H1 (cell line): ENCODE data around the gene TRIP13. TPM values are rescaled to one million over a fixed set of nuclear protein-coding genes. Genes with fewer than 3 reads are reported as not detected.

Source experiments
- CTCF ChIA-PET: fragments of 300-600 bp; sonication (Branson Sonifier 250); formaldehyde crosslinking; loops from one replicate; lab custom pipeline; 2021; ENCODE audit not compliant: partially characterized antibody; lab: Charles Lee
- POLR2A ChIA-PET: fragments of 300-600 bp; sonication (Branson Sonifier 250); formaldehyde crosslinking; loops from one replicate; lab custom pipeline; 2021; ENCODE audit warnings: inconsistent platforms; ENCODE audit not compliant: partially characterized antibody; lab: Charles Lee
- DNase-seq, 2 experiments: peaks; one replicate each; pipeline versions ENCODE4 v3.0.0 to v3.0.0-alpha.2; 2010 to 2022; ENCODE audit warnings: low spot score in 2 of 2, low read depth in 1 of 2, mixed read lengths in 1 of 2
- FAIRE-seq: peaks from 2 replicates; lab custom pipeline; 2011; peaks lifted over from hg19 to GRCh38; lab: Jason Lieb, UNC
- H2AFZ ChIP-seq: 2 replicates; pipeline ENCODE4 v1.8.1; 2012; ENCODE audit warnings: low read length, inconsistent platforms
- H2AK5ac ChIP-seq: 2 replicates; pipeline ENCODE4 v1.6.1; 2013; ENCODE audit warnings: low read depth, low read length
- H2BK120ac ChIP-seq: replicated peaks from 2 replicates; pipeline ENCODE3; 2013; ENCODE audit warnings: low read depth, low read length, inconsistent platforms
- H2BK12ac ChIP-seq: 2 replicates; pipeline ENCODE4 v1.6.1; 2013; ENCODE audit warnings: low read depth, low read length
- H2BK15ac ChIP-seq: 2 replicates; pipeline ENCODE4 v1.6.1; 2013; ENCODE audit warnings: low read length
- H2BK20ac ChIP-seq: 2 replicates; pipeline ENCODE4 v1.6.1; 2013; ENCODE audit warnings: low read length
- H2BK5ac ChIP-seq: 2 replicates; pipeline ENCODE4 v1.6.1; 2013; ENCODE audit warnings: low read depth, low read length
- H3K14ac ChIP-seq: 2 replicates; pipeline ENCODE4 v1.6.1; 2013; ENCODE audit warnings: inconsistent platforms; ENCODE audit not compliant: insufficient read length
- H3K18ac ChIP-seq: 2 replicates; pipeline ENCODE4 v1.6.1; 2013; ENCODE audit warnings: low read length; ENCODE audit errors: extremely low read depth
- H3K23ac ChIP-seq: 2 replicates; pipeline ENCODE4 v1.6.1; 2013; ENCODE audit warnings: inconsistent platforms; ENCODE audit not compliant: insufficient read length
- H3K23me2 ChIP-seq: 2 replicates; pipeline ENCODE4 v1.6.1; 2013; ENCODE audit warnings: low read depth, low read length
- H3K27ac ChIP-seq: 2 replicates; pipeline ENCODE4 v1.6.1; 2011; ENCODE audit warnings: low read depth, low read length, inconsistent platforms
- H3K27me3 ChIP-seq, 4 experiments: replicated peaks in 1 of 4; 1 replicate in 1 of 4; 2 replicates in 3 of 4; pipeline versions ENCODE4 v1.6.1 to v1.8.1; 2011 to 2013; ENCODE audit warnings: low read length in 3 of 4, mild to moderate bottlenecking in 3 of 4, inconsistent platforms in 2 of 4, mixed read lengths in 2 of 4, moderate library complexity in 1 of 4; ENCODE audit not compliant: control insufficient read depth in 3 of 4, insufficient read depth in 3 of 4; ENCODE audit errors: extremely low read depth in 1 of 4
- H3K36me3 ChIP-seq, 4 experiments: 2 replicates each; pipeline versions ENCODE4 v1.6.1 to v1.8.1; 2011 to 2013; ENCODE audit warnings: mild to moderate bottlenecking in 4 of 4, low read length in 3 of 4, moderate library complexity in 2 of 4, control low read depth in 1 of 4, inconsistent platforms in 1 of 4; ENCODE audit not compliant: insufficient read depth in 4 of 4, control insufficient read depth in 2 of 4
- H3K4ac ChIP-seq: replicated peaks from 2 replicates; pipeline ENCODE3; 2013; ENCODE audit warnings: low read length, low read depth, mixed read lengths, inconsistent platforms; ENCODE audit not compliant: insufficient read length
- H3K4me1 ChIP-seq, 4 experiments: replicated peaks in 1 of 4; 1 replicate in 1 of 4; 2 replicates in 3 of 4; pipeline versions ENCODE4 v1.6.1 to v1.8.1; 2011 to 2013; ENCODE audit warnings: low read length in 3 of 4, inconsistent platforms in 2 of 4, mixed read lengths in 1 of 4; ENCODE audit not compliant: insufficient read depth in 4 of 4, control insufficient read depth in 3 of 4
- H3K4me2 ChIP-seq, 2 experiments: 2 replicates each; pipeline versions ENCODE4 v1.6.1 to v1.8.1; 2011 to 2013; ENCODE audit warnings: low read depth in 2 of 2, low read length in 2 of 2, control low read depth in 1 of 2, inconsistent platforms in 1 of 2, mild to moderate bottlenecking in 1 of 2; ENCODE audit not compliant: insufficient read depth in 1 of 2
- H3K4me3 ChIP-seq, 4 experiments: fragments of 200-600, 300-600 bp in 1 of 4; sonication (generic), shearing (Covaris generic), sonication (Bioruptor Twin) in 1 of 4; 2 replicates each; pipeline versions ENCODE4 v1.5.1 to v1.8.1; 2011 to 2016; ENCODE audit warnings: low read length in 4 of 4, low read depth in 3 of 4, control low read depth in 2 of 4, inconsistent platforms in 2 of 4, mild to moderate bottlenecking in 2 of 4, mixed read lengths in 1 of 4, moderate library complexity in 1 of 4; ENCODE audit not compliant: insufficient read depth in 2 of 4; ENCODE audit errors: extremely low read depth in 1 of 4
- H3K56ac ChIP-seq: replicated peaks from 2 replicates; pipeline ENCODE3; 2013; ENCODE audit warnings: low read depth, mild to moderate bottlenecking, mixed read lengths, low read length, inconsistent platforms; ENCODE audit not compliant: insufficient read length
- H3K79me1 ChIP-seq: 2 replicates; pipeline ENCODE4 v1.6.1; 2013; ENCODE audit warnings: low read depth, low read length, control low read depth
- H3K79me2 ChIP-seq, 2 experiments: 2 replicates each; pipeline versions ENCODE4 v1.6.1 to v1.8.1; 2012 to 2013; ENCODE audit warnings: low read length in 2 of 2, mild to moderate bottlenecking in 2 of 2, inconsistent platforms in 1 of 2; ENCODE audit not compliant: insufficient read depth in 2 of 2, control insufficient read depth in 1 of 2
- H3K9ac ChIP-seq, 4 experiments: replicated peaks in 1 of 4; 1 replicate in 1 of 4; 2 replicates in 3 of 4; pipeline versions ENCODE4 v1.6.1 to v1.8.1; 2011 to 2013; ENCODE audit warnings: low read depth in 3 of 4, low read length in 3 of 4, control low read depth in 2 of 4, mild to moderate bottlenecking in 2 of 4, moderate library complexity in 2 of 4, inconsistent platforms in 1 of 4; ENCODE audit errors: extremely low read depth in 1 of 4
- H3K9me3 ChIP-seq, 2 experiments: 2 replicates each; pipeline versions ENCODE4 v1.6.1 to v1.8.1; 2012 to 2013; ENCODE audit warnings: mild to moderate bottlenecking in 2 of 2, moderate library complexity in 2 of 2, control low read depth in 1 of 2, inconsistent platforms in 1 of 2, low read depth in 1 of 2, low read length in 1 of 2, mixed read lengths in 1 of 2; ENCODE audit not compliant: insufficient read depth in 2 of 2
- H4K20me1 ChIP-seq, 2 experiments: replicated peaks in 1 of 2; 2 replicates each; pipeline versions ENCODE3 to v1.8.1; 2011 to 2013; ENCODE audit warnings: inconsistent platforms in 2 of 2, low read length in 2 of 2, mild to moderate bottlenecking in 1 of 2; ENCODE audit not compliant: insufficient read depth in 2 of 2, control insufficient read depth in 1 of 2
- H4K5ac ChIP-seq: 2 replicates; pipeline ENCODE4 v1.6.1; 2013; ENCODE audit warnings: low read length, low read depth, mixed read lengths, inconsistent platforms; ENCODE audit not compliant: insufficient read length
- H4K8ac ChIP-seq: 2 replicates; pipeline ENCODE4 v1.8.0; 2013; ENCODE audit warnings: mild to moderate bottlenecking, moderate library complexity, low read length, inconsistent platforms; ENCODE audit not compliant: insufficient read depth; ENCODE audit errors: extremely low read depth
- H4K91ac ChIP-seq: replicated peaks from 2 replicates; pipeline ENCODE3; 2013; ENCODE audit warnings: low read length, mixed read lengths, inconsistent platforms; ENCODE audit not compliant: insufficient read length
- ASH2L ChIP-seq: fragments of 200-600, 300-600 bp; sonication (generic); IDR thresholded peaks from one replicate; pipeline ENCODE4 v1.7.1; 2017; ENCODE audit warnings: low read length
- EP300 ChIP-seq, 2 experiments: IDR thresholded peaks; 1 replicate in 1 of 2; 2 replicates in 1 of 2; pipeline ENCODE4 v1.6.1; 2011 to 2012; ENCODE audit warnings: low read depth in 2 of 2, low read length in 2 of 2, mild to moderate bottlenecking in 2 of 2, borderline replicate concordance in 1 of 2, inconsistent platforms in 1 of 2, moderate library complexity in 1 of 2
- FOSL1 ChIP-seq: IDR thresholded peaks from 2 replicates; pipeline ENCODE4 v1.6.1; 2011; ENCODE audit warnings: mild to moderate bottlenecking, low read depth, low read length, moderate library complexity; ENCODE audit not compliant: insufficient read depth
- JUN ChIP-seq: IDR thresholded peaks from 2 replicates; pipeline ENCODE4 v1.6.1; 2011; ENCODE audit warnings: low read depth, mild to moderate bottlenecking, improper control_type of control experiment, low read length
- NANOG ChIP-seq: IDR thresholded peaks from 2 replicates; pipeline ENCODE4 v1.6.1; 2011; ENCODE audit warnings: low read length, low read depth, mild to moderate bottlenecking, inconsistent platforms; ENCODE audit not compliant: insufficient read depth, poor library complexity, severe bottlenecking
- PHF8 ChIP-seq: fragments of 200-600 bp; sonication (generic); conservative IDR thresholded peaks from 2 replicates; pipeline ENCODE4 v1.7.1; 2012; ENCODE audit warnings: low read depth, mild to moderate bottlenecking, inconsistent platforms, low read length, moderate library complexity
- SIRT6 ChIP-seq: IDR thresholded peaks from one replicate; pipeline ENCODE4 v1.7.1; 2012; ENCODE audit warnings: low read length, inconsistent platforms
- SRF ChIP-seq: IDR thresholded peaks from 2 replicates; pipeline ENCODE4 v1.6.1; 2011; ENCODE audit warnings: mild to moderate bottlenecking, low read depth, low read length, moderate library complexity
- YY1 ChIP-seq: IDR thresholded peaks from 2 replicates; pipeline ENCODE4 v1.6.1; 2011; ENCODE audit warnings: low read depth, mild to moderate bottlenecking, low read length
- WGBS, 2 experiments: shearing (Covaris generic) in 1 of 2; methylation state at CpG; one replicate each; pipeline versions ENCODE4 v1.1.6 to v1.1.7; 2013 to 2015; ENCODE audit warnings: low lambda C conversion rate in 2 of 2, mixed read lengths in 2 of 2, inconsistent platforms in 1 of 2, low coverage in 1 of 2, missing lambda C conversion rate in 1 of 2; ENCODE audit not compliant: insufficient replicate concordance in 2 of 2, insufficient coverage in 1 of 2, insufficient read length in 1 of 2; ENCODE audit errors: extremely low coverage in 1 of 2, missing lambda C conversion rate in 1 of 2; 5-methylcytosine and 5-hydroxymethylcytosine counted together
- polyA plus RNA-seq, 7 experiments: library from polyadenylated mRNA; depleted of rRNA in 3 of 7; stranded (reverse) in 5 of 7; unstranded in 2 of 7; fragments of >200 nt in 5 of 7; fragments of 200-250 nt in 2 of 7; gene quantifications; 1 replicate in 5 of 7; 2 replicates in 1 of 7; 4 replicates in 1 of 7; pipeline versions ENCODE4 v1.2.1 to v1.2.3, GENCODE V29; 2011 to 2013; ENCODE audit warnings: missing spikeins in 2 of 7, mixed read lengths in 2 of 7
- total RNA-seq: library from RNA; stranded (reverse); fragmentation: NEBNext Ultra II Directional; extraction: Animal tissue kit (Norgen Biotek cat#: 25700); gene quantifications from 2 replicates; pipeline ENCODE4 v1.2.1, GENCODE V29; 2021
- TF ChIP-seq, protein P1 (sequence below): IDR thresholded peaks from 2 replicates; pipeline ENCODE4 v1.6.1; 2012; ENCODE audit warnings: low read length, inconsistent platforms
- TF ChIP-seq, protein P2 (sequence below): IDR thresholded peaks from 2 replicates; pipeline ENCODE4 v1.6.1; 2011; ENCODE audit warnings: low read length, improper control_type of control experiment

Gene TRIP13
- total and polyA plus RNA-seq, 2 of the 8 experiments (the other 6 are each of a cell fraction or from before 2014, with no cell fraction given), result 20.0 to 39.2 TPM

GRCh38 chr5:888638-889035, 4.0 kb upstream of the TRIP13 start:
- Histone ChIP-seq H2AK5ac (no peak overlapping the region), H2BK120ac (no peak overlapping the region), H3K4me1 (peaks cover 0 to 10% (median 5%) of the 10 kb centered on the region in 4 experiments; a peak in 6 of 7 replicates), H3K9me3 (no peaks in the 10 kb centered on the region; a peak in 1 of 4 replicates), H4K91ac (no peak overlapping the region), H3K9ac (no peak overlapping the region), H2BK5ac (no peak overlapping the region), H2BK12ac (no peak overlapping the region), H3K27ac (no peak overlapping the region), H2AFZ (no peak overlapping the region), H3K4me3 (no peak overlapping the region), H3K27me3 (no peaks in the 10 kb centered on the region), H4K8ac (no peak overlapping the region), H3K23ac (no peak overlapping the region), H4K20me1 (peaks cover 20 to 26% of the 10 kb centered on the region in 2 experiments), H4K5ac (no peak overlapping the region), H3K4me2 (no peak overlapping the region), H2BK20ac (no peak overlapping the region), H3K36me3 (peaks cover 39 to 74% (median 70%) of the 10 kb centered on the region in 4 experiments), H3K14ac (no peak overlapping the region), H3K79me2 (peaks cover 9 to 67% of the 10 kb centered on the region in 2 experiments), H3K18ac (no peak overlapping the region), H3K4ac (no peak overlapping the region), H3K79me1 (peaks cover 14% of the 10 kb centered on the region), H2BK15ac (no peak overlapping the region), H3K56ac (no peak overlapping the region), H3K23me2 (peaks cover 11% of the 10 kb centered on the region)
- no peak for FAIRE-seq
- WGBS, 2 experiments, result 92% methylated on average over 11 of the region's 11 CpGs; no CpG with 5 or more reads in 1 of the 2 experiments
- DNase-seq, result no peak
- CTCF ChIA-PET, result interaction anchor here (1.3 to 6.9 kb wide), 2 partner anchors 13 to 35 kb away, joined by 4 to 38 read pairs; no protein-coding TSS in a partner anchor
- POLR2A ChIA-PET, result interaction anchor here (8.8 kb wide), 1 partner anchor 25 kb away, joined by 46 read pairs; no protein-coding TSS in a partner anchor
- TF ChIP-seq, protein P1, sequence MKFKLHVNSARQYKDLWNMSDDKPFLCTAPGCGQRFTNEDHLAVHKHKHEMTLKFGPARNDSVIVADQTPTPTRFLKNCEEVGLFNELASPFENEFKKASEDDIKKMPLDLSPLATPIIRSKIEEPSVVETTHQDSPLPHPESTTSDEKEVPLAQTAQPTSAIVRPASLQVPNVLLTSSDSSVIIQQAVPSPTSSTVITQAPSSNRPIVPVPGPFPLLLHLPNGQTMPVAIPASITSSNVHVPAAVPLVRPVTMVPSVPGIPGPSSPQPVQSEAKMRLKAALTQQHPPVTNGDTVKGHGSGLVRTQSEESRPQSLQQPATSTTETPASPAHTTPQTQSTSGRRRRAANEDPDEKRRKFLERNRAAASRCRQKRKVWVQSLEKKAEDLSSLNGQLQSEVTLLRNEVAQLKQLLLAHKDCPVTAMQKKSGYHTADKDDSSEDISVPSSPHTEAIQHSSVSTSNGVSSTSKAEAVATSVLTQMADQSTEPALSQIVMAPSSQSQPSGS, result no peak
- TF ChIP-seq EP300 (IDR thresholded peaks at IDR 0.05; ENCODE audit: borderline replicate concordance in 1 of 2, low read depth in 2 of 2, low read length in 2 of 2) (no peak), FOSL1 (no peak), NANOG (no peak), JUN (no peak), SIRT6 (no peak), PHF8 (no peak), ASH2L (no peak), SRF (no peak), YY1 (no peak)
- TF ChIP-seq, protein P2, sequence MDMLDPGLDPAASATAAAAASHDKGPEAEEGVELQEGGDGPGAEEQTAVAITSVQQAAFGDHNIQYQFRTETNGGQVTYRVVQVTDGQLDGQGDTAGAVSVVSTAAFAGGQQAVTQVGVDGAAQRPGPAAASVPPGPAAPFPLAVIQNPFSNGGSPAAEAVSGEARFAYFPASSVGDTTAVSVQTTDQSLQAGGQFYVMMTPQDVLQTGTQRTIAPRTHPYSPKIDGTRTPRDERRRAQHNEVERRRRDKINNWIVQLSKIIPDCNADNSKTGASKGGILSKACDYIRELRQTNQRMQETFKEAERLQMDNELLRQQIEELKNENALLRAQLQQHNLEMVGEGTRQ, result no peak
